HTERT RPE-1 (cell line): ENCODE results near the gene CNP.

Experiments used
- in situ Hi-C: fragments of 300-500 bp; cut with MboI; formaldehyde crosslinking; loops from 4 replicates; pipeline ENCODE4 v1.14.3; 2020; ENCODE audit warnings: low sequenced_read_pairs

The CNP gene

DNA sequence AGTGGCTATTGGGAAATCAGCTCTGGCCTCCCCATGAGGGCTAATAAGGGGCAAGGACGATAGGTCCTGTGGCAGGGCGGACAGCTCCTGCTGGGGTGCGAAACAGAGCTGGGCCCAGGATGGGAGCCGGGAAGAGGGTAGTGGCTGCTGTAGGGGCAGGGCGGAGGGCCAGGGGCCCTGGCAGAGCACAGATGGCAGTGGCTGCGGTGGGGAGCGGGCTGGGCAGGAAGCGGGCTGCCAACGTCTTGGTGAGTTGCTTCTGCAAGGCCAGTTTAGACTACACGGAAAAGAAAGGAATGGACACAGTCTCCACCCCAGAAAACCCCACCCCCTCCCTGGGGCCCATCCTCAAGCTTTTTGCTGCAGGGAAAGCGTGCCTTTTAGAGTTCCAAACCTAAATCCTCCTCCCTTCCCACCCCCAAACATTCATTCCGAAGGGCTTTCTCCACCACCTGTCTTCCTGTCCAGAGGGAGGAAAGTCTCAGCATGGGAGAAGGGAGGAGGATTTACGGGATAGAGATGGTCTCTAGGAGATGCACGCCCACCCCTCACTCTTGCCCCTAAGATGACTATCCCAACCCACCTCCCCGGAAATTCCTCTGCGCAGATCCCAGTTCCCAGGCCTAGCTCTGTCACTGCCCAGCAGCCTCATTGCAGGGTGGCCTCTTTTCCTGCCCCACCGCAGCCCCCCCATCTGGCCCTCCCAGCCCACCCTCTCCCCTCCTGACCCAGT, 60.4 kb downstream of the CNP start:
- in situ Hi-C loops, result no loop called here
